GM12864 (cell line): Measurements from ENCODE around the gene EIF4E2.

ENCODE experiments used
- DNase-seq: peaks from one replicate; pipeline ENCODE4 v3.0.0-alpha.2; 2011; ENCODE audit warnings: low read depth
- H3K4me3 ChIP-seq: 2 replicates; pipeline ENCODE4 v1.5.1; 2011; ENCODE audit warnings: mild to moderate bottlenecking, low read depth, low read length, control low read depth
- CTCF ChIP-seq: IDR thresholded peaks from 2 replicates; pipeline ENCODE4 v1.5.1; 2011; ENCODE audit warnings: low read depth, mild to moderate bottlenecking, moderate library complexity, low read length, control low read depth, inconsistent platforms; ENCODE audit errors: missing control alignments

The EIF4E2 gene

GRCh38 chr2:232597362-232598079 is 47.0 kb downstream of the EIF4E2 start:
- no peak overlapping the region for H3K4me3 ChIP-seq
- no peak for TF ChIP-seq CTCF
- no peak for DNase-seq

GRCh38 chr2:232598293-232598692 is 47.8 kb downstream of the EIF4E2 start:
- H3K4me3 ChIP-seq = no peak overlapping the region
- TF ChIP-seq CTCF = no peak
- DNase-seq = no peak

- no peak for DNase-seq
- no peak overlapping the region for H3K4me3 ChIP-seq
- no peak for TF ChIP-seq CTCF
Observed at GRCh38 chr2:232600053-232600773, 49.7 kb downstream of the EIF4E2 start.

GRCh38 chr2:232603283-232603682 is 52.8 kb downstream of the EIF4E2 start:
- no peak overlapping the region for H3K4me3 ChIP-seq
- no peak for TF ChIP-seq CTCF
- DNase-seq = no peak

- no peak for TF ChIP-seq CTCF
- H3K4me3 ChIP-seq = no peak overlapping the region
- no peak for DNase-seq
Observed at GRCh38 chr2:232604535-232604934, 54.0 kb downstream of the EIF4E2 start.

- no peak overlapping the region for H3K4me3 ChIP-seq
- TF ChIP-seq CTCF = no peak
- DNase-seq = no peak
Observed at GRCh38 chr2:232607011-232607410, 56.5 kb downstream of the EIF4E2 start.
